OCI-M1 (cell line): ENCODE results near the gene IQCF2.
"Not testable (repeated sequence)": the region's sequence is repeated elsewhere in the genome, so short reads cannot be mapped to it uniquely, and the experiment has no call there.

Experiments used
- DNase-seq: peaks from one replicate; lab custom pipeline; 2025; lab: John Stamatoyannopoulos, UW

IQCF2 gene

GRCh38 chr3:51879937-51880336, 18.5 kb downstream of the IQCF2 start:
- no peak for DNase-seq

GRCh38 chr3:51886447-51886846, 25.0 kb downstream of the IQCF2 start:
- DNase-seq: no peak

GRCh38 chr3:51887620-51888019, 26.2 kb downstream of the IQCF2 start:
- DNase-seq: no peak

GRCh38 chr3:51888463-51889105, 27.2 kb downstream of the IQCF2 start:
- no peak for DNase-seq

GRCh38 chr3:51891242-51892039, 30.0 kb downstream of the IQCF2 start:
- no peak for DNase-seq

- DNase-seq: no peak
Measured at GRCh38 chr3:51894391-51894790, 33.0 kb downstream of the IQCF2 start.

- no peak for DNase-seq
Measured at GRCh38 chr3:51894939-51895338, 33.5 kb downstream of the IQCF2 start.

GRCh38 chr3:51896607-51897305, 35.3 kb downstream of the IQCF2 start:
- no peak for DNase-seq

GRCh38 chr3:51897391-51897790, 36.0 kb downstream of the IQCF2 start:
- DNase-seq: no peak

- not testable (repeated sequence) for DNase-seq
Measured at GRCh38 chr3:51900043-51900442, 38.6 kb downstream of the IQCF2 start.

- DNase-seq: not testable (repeated sequence)
Measured at GRCh38 chr3:51902361-51902760, 40.9 kb downstream of the IQCF2 start.

- no peak for DNase-seq
Measured at GRCh38 chr3:51904034-51904823, 42.8 kb downstream of the IQCF2 start.

GRCh38 chr3:51908026-51908425, 46.6 kb downstream of the IQCF2 start:
- no peak for DNase-seq
